ENCODE measurements around the gene FDPS. TPM values are rescaled to one million over a fixed set of nuclear protein-coding genes. Genes with fewer than 3 reads are reported as not detected.

The FDPS gene
- total and polyA plus RNA-seq, 9 donors: 50.7 to 423 (median 80.8) TPM

- 87 to 89% (median 89%) methylated on average over 11 of the region's 11 CpGs for WGBS, 3 donors
- H3K4me1 ChIP-seq (ENCODE audit: insufficient read depth): peaks cover 3% of the 10 kb centered on the region
- H3K27ac ChIP-seq: no peak overlapping the region
- no peaks in the 10 kb centered on the region for H3K9me3 ChIP-seq
- no peak for TF ChIP-seq CTCF (IDR thresholded peaks at IDR 0.05)
- no peak for TF ChIP-seq POLR2A (IDR thresholded peaks at IDR 0.05)
- TF ChIP-seq EP300 (IDR thresholded peaks at IDR 0.05): no peak
- no peak overlapping the region for H3K4me3 ChIP-seq
- no peak for DNase-seq
- no peaks in the 10 kb centered on the region for H3K36me3 ChIP-seq
- intact Hi-C loops (cut with DNase I): loop anchor here in 3 of 4 donors (10.0 kb wide), 3 partner anchors 75 to 155 kb away; partner anchors contain the start of genes ENTREP3 (in 1 of the 3), KRTCAP2 (in 1 of the 3), MTX1 (in 1 of the 3) and THBS3 (in 1 of the 3)
- H3K27me3 ChIP-seq: no peaks in the 10 kb centered on the region
These were observed 21.4 kb downstream of the FDPS start for GRCh38 chr1:155329980-155330598.

- no peak overlapping the region for H3K4me3 ChIP-seq
- DNase-seq: no peak
- no peaks in the 10 kb centered on the region for H3K9me3 ChIP-seq
- intact Hi-C loops (cut with DNase I): no loop called here
- no peaks in the 10 kb centered on the region for H3K4me1 ChIP-seq (ENCODE audit: insufficient read depth)
- WGBS, 3 donors: 39 to 50% (median 44%) methylated on average over 1 of the region's 1 CpG
- H3K36me3 ChIP-seq: no peaks in the 10 kb centered on the region
- no peak for TF ChIP-seq CTCF (IDR thresholded peaks at IDR 0.05)
- TF ChIP-seq EP300 (IDR thresholded peaks at IDR 0.05): no peak
- TF ChIP-seq POLR2A (IDR thresholded peaks at IDR 0.05): no peak
- no peaks in the 10 kb centered on the region for H3K27me3 ChIP-seq
- no peak overlapping the region for H3K27ac ChIP-seq
These were observed 26.3 kb downstream of the FDPS start for GRCh38 chr1:155334962-155335361.

GRCh38 chr1:155339515-155340097 lies 30.9 kb downstream of the FDPS start:
- Histone ChIP-seq H3K9me3 (no peaks in the 10 kb centered on the region), H3K36me3 (no peaks in the 10 kb centered on the region), H3K4me1 (ENCODE audit: insufficient read depth) (no peaks in the 10 kb centered on the region), H3K27ac (no peak overlapping the region), H3K27me3 (no peaks in the 10 kb centered on the region), H3K4me3 (no peak overlapping the region)
- intact Hi-C loops (cut with DNase I): no loop called here
- WGBS, 3 donors: 79 to 87% (median 81%) methylated on average over 8 of the region's 8 CpGs
- TF ChIP-seq POLR2A (IDR thresholded peaks at IDR 0.05) (no peak), EP300 (IDR thresholded peaks at IDR 0.05) (no peak), CTCF (IDR thresholded peaks at IDR 0.05) (no peak)
- DNase-seq: no peak

GRCh38 chr1:155342842-155343241 lies 34.2 kb downstream of the FDPS start:
- H3K4me3 ChIP-seq: no peak overlapping the region
- intact Hi-C loops (cut with DNase I): no loop called here
- no peaks in the 10 kb centered on the region for H3K27me3 ChIP-seq
- no peak for DNase-seq
- H3K36me3 ChIP-seq: no peaks in the 10 kb centered on the region
- no peaks in the 10 kb centered on the region for H3K4me1 ChIP-seq (ENCODE audit: insufficient read depth)
- no peak overlapping the region for H3K27ac ChIP-seq
- no peak for TF ChIP-seq EP300 (IDR thresholded peaks at IDR 0.05)
- TF ChIP-seq POLR2A (IDR thresholded peaks at IDR 0.05): no peak
- no peak for TF ChIP-seq CTCF (IDR thresholded peaks at IDR 0.05)
- WGBS, 3 donors: 85 to 91% (median 90%) methylated on average over 3 of the region's 3 CpGs
- no peaks in the 10 kb centered on the region for H3K9me3 ChIP-seq
